Left lung (tissue), 10 donors: ENCODE data around the gene KLHL8. TPM values are rescaled to one million over a fixed set of nuclear protein-coding genes. Genes with fewer than 3 reads are reported as not detected.
"Not testable (repeated sequence)": the region's sequence is repeated elsewhere in the genome, so short reads cannot be mapped to it uniquely, and the experiment has no call there.

Experiments
- ATAC-seq: fragments of 200-7000 bp; cut with Tn5 transposase; one replicate; pipeline ENCODE4 v1.9.1; 2020; ENCODE audit warnings: moderate library complexity
- DNase-seq, 4 donors: peaks; one replicate each; pipeline ENCODE4 v3.0.0-alpha.2; 2013 to 2020
- H3K27ac ChIP-seq, 2 donors: fragments of 200-600 bp; sonication (generic) in 1 of 2; one replicate each; pipeline versions ENCODE4 v1.5.0 to v1.8.0; 2020 to 2021
- H3K27me3 ChIP-seq, 2 donors: fragments of 200-600 bp; sonication (generic) in 1 of 2; one replicate each; pipeline versions ENCODE4 v1.5.0 to v1.8.0; 2020 to 2021
- H3K36me3 ChIP-seq, 2 donors: fragments of 200-600 bp; sonication (generic) in 1 of 2; one replicate each; pipeline versions ENCODE4 v1.5.0 to v1.8.0; 2020 to 2021
- H3K4me1 ChIP-seq, 2 donors: fragments of 200-600 bp; one replicate each; pipeline ENCODE4 v1.8.0; 2021
- H3K4me3 ChIP-seq, 2 donors: fragments of 200-600 bp; sonication (generic) in 1 of 2; one replicate each; pipeline versions ENCODE4 v1.5.0 to v1.8.0; 2020 to 2021; ENCODE audit warnings: mild to moderate bottlenecking in 1 of 2
- H3K9me3 ChIP-seq, 2 donors: fragments of 200-600 bp; sonication (generic) in 1 of 2; one replicate each; pipeline versions ENCODE4 v1.5.0 to v1.8.0; 2020 to 2021
- CTCF ChIP-seq, 2 donors: fragments of 200-600 bp; sonication (generic) in 1 of 2; IDR thresholded peaks; one replicate each; pipeline versions ENCODE4 v1.5.0 to v1.8.0; 2021; ENCODE audit warnings: antibody characterized with exemption in 2 of 2
- intact Hi-C, 2 donors: fragments of 100-400 bp; cut with DNase I; formaldehyde crosslinking; loops; one replicate each; pipeline versions ENCODE4 v1.11.2 to v1.14.2; 2022
- polyA plus RNA-seq, 6 donors: library from polyadenylated mRNA; unstranded; fragments of 120-200 nt; gene quantifications; one replicate each; pipeline ENCODE4 v1.2.1, GENCODE V29; 2013; ENCODE audit not compliant: insufficient read length in 6 of 6
- total RNA-seq, 2 donors: library from RNA; stranded (reverse); fragmentation: NEBNext Ultra II Directional; extraction: Animal tissue kit (Norgen Biotek cat#: 25700); gene quantifications; one replicate each; pipeline ENCODE4 v1.2.1, GENCODE V29; 2021
- donor health status: DM: no; HTN: yes; CAD: no.
- donor health status: DM: no; HTN: no; CAD: no.

The KLHL8 gene
- total and polyA plus RNA-seq, 8 donors: 14.7 to 21.3 (median 18.9) TPM

- intact Hi-C loops: no loop called here
- Histone ChIP-seq H3K27me3 (no peaks in the 10 kb centered on the region), H3K9me3 (no peaks in the 10 kb centered on the region), H3K4me1 (no peaks in the 10 kb centered on the region), H3K4me3 (no peak overlapping the region), H3K36me3 (no peaks in the 10 kb centered on the region), H3K27ac (no peak overlapping the region)
- no peak for ATAC-seq
- no peak for TF ChIP-seq CTCF (IDR thresholded peaks at IDR 0.05)
- DNase-seq: no peak
These were observed 5.5 kb upstream of the KLHL8 start for GRCh38 chr4:87225936-87226335.

- Histone ChIP-seq H3K36me3 (no peaks in the 10 kb centered on the region), H3K27ac (no peak overlapping the region), H3K4me3 (no peak overlapping the region), H3K27me3 (no peaks in the 10 kb centered on the region), H3K9me3 (no peaks in the 10 kb centered on the region), H3K4me1 (peaks cover 0 to 2% of the 10 kb centered on the region in 2 donors)
- DNase-seq (no peak), ATAC-seq (no peak)
- no peak for TF ChIP-seq CTCF (IDR thresholded peaks at IDR 0.05)
- intact Hi-C loops: no loop called here
These were observed 3.9 kb upstream of the KLHL8 start for GRCh38 chr4:87224141-87224923.

- DNase-seq (peak; percentile 19 to 89 (median 50)), ATAC-seq (peak; percentile 40)
- H3K9me3 ChIP-seq: no peaks in the 10 kb centered on the region
- H3K4me3 ChIP-seq: peak overlapping the region; percentile 76 to 90
- intact Hi-C loops: no loop called here
- H3K27ac ChIP-seq: peak overlapping the region; percentile 89 to 93
- H3K4me1 ChIP-seq: peaks cover 5 to 19% of the 10 kb centered on the region in 2 donors
- no peaks in the 10 kb centered on the region for H3K27me3 ChIP-seq
- no peak for TF ChIP-seq CTCF (IDR thresholded peaks at IDR 0.05)
- no peaks in the 10 kb centered on the region for H3K36me3 ChIP-seq
These were observed 755 bp downstream of the KLHL8 start for GRCh38 chr4:87219632-87220093.

- H3K36me3 ChIP-seq, ATAC-seq, H3K27me3 ChIP-seq, H3K27ac ChIP-seq, H3K4me3 ChIP-seq, H3K9me3 ChIP-seq, DNase-seq, intact Hi-C loops: not testable (repeated sequence)
- H3K4me1 ChIP-seq: peaks cover 5 to 38% of the 10 kb centered on the region in 2 donors
These were observed 3.1 kb downstream of the KLHL8 start for GRCh38 chr4:87217235-87217763.

GRCh38 chr4:87216469-87216868 lies 3.9 kb downstream of the KLHL8 start:
- ATAC-seq: no peak

More at GRCh38 chr4:87216469-87216868, 3.9 kb downstream of the KLHL8 start:
- no peaks in the 10 kb centered on the region for H3K36me3 ChIP-seq
- DNase-seq: no peak
- no peak overlapping the region for H3K27ac ChIP-seq
- no peak overlapping the region for H3K4me3 ChIP-seq
- no peak for TF ChIP-seq CTCF (IDR thresholded peaks at IDR 0.05)
- H3K27me3 ChIP-seq: no peaks in the 10 kb centered on the region
- H3K4me1 ChIP-seq: peaks cover 5 to 40% of the 10 kb centered on the region in 2 donors
- no peaks in the 10 kb centered on the region for H3K9me3 ChIP-seq
- intact Hi-C loops: no loop called here
